K562 (cell line): Measurements from ENCODE around the gene VPS13D. TPM values are rescaled to one million over a fixed set of nuclear protein-coding genes. Genes with fewer than 3 reads are reported as not detected.

ENCODE experiments used
- ATAC-seq: fragments of 200-7000 bp; cut with Tn5 transposase; 3 replicates; pipeline ENCODE4 v1.9.1; 2020; ENCODE audit warnings: moderate library complexity
- BruUV-seq: library from RNA; stranded (reverse); fragments of 400-500 nt; replicated peaks from 2 replicates; lab custom pipeline; 2021; lab: Mats Ljungman, UMichigan
- CTCF ChIA-PET: fragments of 300-600 bp; formaldehyde crosslinking; extraction: SDS; loops from one replicate; lab custom pipeline; 2021; ENCODE audit warnings: low intra/inter-chr PET ratio; lab: Yijun Ruan, JAX
- POLR2A ChIA-PET: fragments of 300-600, 350-650 bp; sonication (Branson Sonifier 250); formaldehyde crosslinking; extraction: SDS; loops from one replicate; lab custom pipeline; 2021; ENCODE audit warnings: antibody characterized with exemption, inconsistent platforms; lab: Yijun Ruan, JAX
- DNase-seq, 4 experiments: peaks; one replicate each; pipeline versions ENCODE4 v3.0.0 to v3.0.0-alpha.2; 2011 to 2018; ENCODE audit warnings: low spot score in 3 of 4, mixed read lengths in 3 of 4; ENCODE audit errors: extremely low read depth in 1 of 4
- FAIRE-seq: peaks from 2 replicates; lab custom pipeline; 2011; peaks lifted over from hg19 to GRCh38; lab: Jason Lieb, UNC
- H2AFZ ChIP-seq: 2 replicates; pipeline ENCODE4 v1.6.0; 2011; ENCODE audit warnings: low read depth, low read length, control low read depth, inconsistent platforms
- H3K27ac ChIP-seq: fragments of 200-600 bp; 3 replicates; pipeline ENCODE4 v1.8.0; 2011; ENCODE audit warnings: low read depth, mild to moderate bottlenecking, control low read depth, inconsistent platforms, low read length, moderate library complexity, mixed read lengths; ENCODE audit errors: extremely low read depth
- H3K27me3 ChIP-seq, 2 experiments: fragments of 300-600 bp in 1 of 2; 2 replicates in 1 of 2; 3 replicates in 1 of 2; pipeline versions ENCODE4 v1.6.0 to v1.8.0; 2011; ENCODE audit warnings: inconsistent platforms in 2 of 2, low read length in 2 of 2, mild to moderate bottlenecking in 1 of 2, mixed read lengths in 1 of 2, moderate library complexity in 1 of 2; ENCODE audit not compliant: control insufficient read depth in 2 of 2, insufficient read depth in 2 of 2
- H3K36me3 ChIP-seq: fragments of 300-600 bp; 3 replicates; pipeline ENCODE4 v1.8.0; 2011; ENCODE audit warnings: mild to moderate bottlenecking, low read length, inconsistent platforms; ENCODE audit not compliant: control insufficient read depth, insufficient read depth
- H3K4me1 ChIP-seq, 2 experiments: fragments of 200-600 bp in 1 of 2; replicated peaks in 1 of 2; 2 replicates in 1 of 2; 3 replicates in 1 of 2; pipeline versions ENCODE4 v1.5.1 to v1.8.0; 2011; ENCODE audit warnings: inconsistent platforms in 2 of 2, low read length in 2 of 2, mild to moderate bottlenecking in 1 of 2, mixed read lengths in 1 of 2, moderate library complexity in 1 of 2; ENCODE audit not compliant: control insufficient read depth in 2 of 2, insufficient read depth in 2 of 2
- H3K4me2 ChIP-seq: 2 replicates; pipeline ENCODE4 v1.6.1; 2011; ENCODE audit warnings: low read length, control low read depth, inconsistent platforms, mixed read lengths; ENCODE audit not compliant: insufficient read depth
- H3K4me3 ChIP-seq: fragments of 200-600 bp; sonication (generic), shearing (Covaris generic); 2 replicates; pipeline ENCODE4 v1.5.1; 2016; ENCODE audit warnings: control low read depth, inconsistent platforms
- H3K79me2 ChIP-seq: fragments of 200-600 bp; 3 replicates; pipeline ENCODE4 v1.8.0; 2011; ENCODE audit warnings: low read length, inconsistent platforms; ENCODE audit not compliant: control insufficient read depth, insufficient read depth
- H3K9ac ChIP-seq, 2 experiments: 2 replicates each; pipeline versions ENCODE4 v1.6.0 to v1.6.1; 2011; ENCODE audit warnings: low read depth in 2 of 2, low read length in 2 of 2, control low read depth in 1 of 2, inconsistent platforms in 1 of 2, mild to moderate bottlenecking in 1 of 2, mixed read lengths in 1 of 2; ENCODE audit not compliant: insufficient read depth in 1 of 2
- H3K9me1 ChIP-seq: one replicate; pipeline ENCODE4 v1.6.0; 2011; ENCODE audit warnings: inconsistent platforms, mild to moderate bottlenecking, low read length, moderate library complexity; ENCODE audit not compliant: control insufficient read depth, insufficient read depth
- H3K9me3 ChIP-seq: replicated peaks from 2 replicates; pipeline ENCODE4 v1.5.1; 2011; ENCODE audit warnings: low read depth, low read length, inconsistent platforms; ENCODE audit not compliant: control insufficient read depth, insufficient read depth
- H4K20me1 ChIP-seq: replicated peaks from 2 replicates; pipeline ENCODE4 v1.6.1; 2011; ENCODE audit warnings: low read length, inconsistent platforms, mixed read lengths; ENCODE audit not compliant: control insufficient read depth, insufficient read depth
- NCOA6 ChIP-seq: fragments of 450-650 bp; IDR thresholded peaks from 2 replicates; pipeline ENCODE4 v1.6.1; 2017; ENCODE audit warnings: mild to moderate bottlenecking
- RAD21 ChIP-seq, 2 experiments: fragments of 250-450 bp in 1 of 2; fragments of 450-650 bp in 1 of 2; sonication (Bioruptor Pico) in 1 of 2; formaldehyde crosslinking in 1 of 2; IDR thresholded peaks in 1 of 2; conservative IDR thresholded peaks in 1 of 2; 2 replicates each; pipeline versions ENCODE4 v1.4.0 to v1.8.0; 2020 to 2022; ENCODE audit warnings: mild to moderate bottlenecking in 2 of 2, moderate library complexity in 1 of 2
- ZNF143 ChIP-seq: sonication (generic); formaldehyde crosslinking; IDR thresholded peaks from 2 replicates; pipeline ENCODE4 v1.9.0; 2022; ENCODE audit warnings: mild to moderate bottlenecking, missing genetic modification reagents
- ZNF384 ChIP-seq: IDR thresholded peaks from 2 replicates; pipeline ENCODE4 v1.6.1; 2012; ENCODE audit warnings: low read depth, low read length, improper control_type of control experiment
- WGBS: fragments of 100-300 bp; shearing (Covaris generic); methylation state at CpG from one replicate; pipeline ENCODE4 v1.1.6; 2016; ENCODE audit warnings: low coverage, mixed read lengths; ENCODE audit not compliant: insufficient coverage; ENCODE audit errors: missing lambda C conversion rate; 5-methylcytosine and 5-hydroxymethylcytosine counted together
- in situ Hi-C: fragments of 300-500 bp; cut with MboI; formaldehyde crosslinking; loops from 4 replicates; pipeline ENCODE4 v1.15.0; 2018; ENCODE audit warnings: inconsistent platforms, mixed read lengths
- intact Hi-C: fragments of 100-400 bp; cut with micrococcal nuclease; formaldehyde crosslinking; loops from 2 replicates; pipeline ENCODE4 v1.14.2; 2022
- polyA plus RNA-seq, 8 experiments: library from polyadenylated mRNA; depleted of rRNA in 4 of 8; stranded (reverse) in 5 of 8; unstranded in 3 of 8; fragments of >200 nt; fragmentation: Nextera tagmentation in 2 of 8; fragmentation: Illumina TruSeq in 1 of 8; extraction: Ambion mirVana in 2 of 8; extraction: Trizol in 1 of 8; gene quantifications; 2 replicates each; pipeline versions ENCODE4 v1.2.1 to v1.2.3, GENCODE V29; 2011 to 2014; ENCODE audit warnings: inconsistent platforms in 1 of 8, missing spikeins in 1 of 8
- total RNA-seq, 7 experiments: library from RNA; depleted of rRNA in 6 of 7; stranded (reverse); fragments of >200 nt in 6 of 7; fragmentation: Illumina TruSeq in 2 of 7; extraction: Trizol in 2 of 7; gene quantifications; 2 replicates each; pipeline versions ENCODE4 v1.2.1 to v1.2.3, GENCODE V29; 2011 to 2021; ENCODE audit warnings: low replicate concordance in 1 of 7
- TF ChIP-seq, protein P1 (sequence below), 3 experiments: IDR thresholded peaks in 2 of 3; conservative IDR thresholded peaks in 1 of 3; 2 replicates each; pipeline ENCODE4 v1.5.1; 2011 to 2012; ENCODE audit warnings: low read length in 3 of 3, mild to moderate bottlenecking in 3 of 3, control low read depth in 2 of 3, improper control_type of control experiment in 1 of 3, inconsistent platforms in 1 of 3, low read depth in 1 of 3, mixed read lengths in 1 of 3, moderate library complexity in 1 of 3; ENCODE audit not compliant: insufficient read depth in 2 of 3
- TF ChIP-seq, protein P2 (sequence below), 2 experiments: fragments of 450-650 bp; formaldehyde crosslinking in 1 of 2; IDR thresholded peaks; 2 replicates each; pipeline versions ENCODE4 v1.4.0 to v1.6.1; 2014 to 2020; ENCODE audit warnings: mild to moderate bottlenecking in 2 of 2, borderline replicate concordance in 1 of 2, low read depth in 1 of 2
- TF ChIP-seq, protein P3 (sequence below): sonication (generic); formaldehyde crosslinking; IDR thresholded peaks from 2 replicates; pipeline ENCODE4 v1.8.1; 2023; ENCODE audit warnings: mild to moderate bottlenecking, missing genetic modification reagents

VPS13D gene
- total and polyA plus RNA-seq, 9 of the 15 experiments (the other 6 are each of a cell fraction or from before 2014, with no cell fraction given) = 6.1 to 51.5 (median 38.5) TPM

DNA sequence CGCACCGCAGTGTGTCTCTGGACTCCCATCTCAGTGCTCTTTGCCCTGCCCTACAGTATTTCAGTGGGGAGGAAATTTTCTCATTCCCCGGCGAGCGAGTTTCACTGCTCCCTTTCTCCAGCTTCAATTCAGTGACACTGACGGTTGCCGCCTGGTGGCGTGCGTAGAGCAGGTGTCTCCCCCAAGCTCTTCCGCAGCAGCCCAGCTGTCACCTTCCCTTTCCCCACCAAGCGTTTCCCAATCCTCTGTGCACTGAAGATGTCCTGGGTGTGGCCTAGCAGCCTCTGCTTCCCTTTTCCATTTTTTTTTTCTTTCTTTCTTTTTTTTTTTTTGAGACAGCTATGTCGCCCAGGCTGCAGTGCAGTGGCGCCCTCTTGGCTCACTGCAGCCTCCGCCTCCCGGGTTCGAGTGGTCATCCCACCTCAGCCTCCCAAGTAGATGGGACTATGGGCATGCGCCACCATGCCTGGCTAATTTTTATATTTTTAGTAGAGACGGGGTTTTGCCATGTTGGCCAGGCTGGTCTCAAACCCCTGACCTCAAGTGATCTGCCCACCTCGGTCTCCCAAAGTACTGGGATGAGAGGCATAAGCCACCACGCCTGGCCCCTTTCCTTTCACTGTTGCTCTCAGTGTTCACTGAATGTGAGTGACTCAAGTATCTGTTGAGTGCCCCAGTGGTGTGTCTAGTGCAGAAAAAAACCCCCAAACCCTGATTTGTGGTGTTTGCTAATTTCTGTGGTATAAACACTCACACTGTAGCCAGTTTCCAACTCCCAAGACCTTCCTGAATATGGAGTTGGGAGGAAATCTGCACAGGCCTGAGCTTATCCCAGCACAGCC, 33.0 kb upstream of the VPS13D start:
- BruUV-seq = no TSS peak
- no peak overlapping the region for H3K27ac ChIP-seq
- TF ChIP-seq ZNF143 (CRISPR knock-in tag) = no peak
- TF ChIP-seq RAD21 (CRISPR knock-in tag; conservative IDR thresholded peaks at IDR 0.05 in 1 of 2, IDR thresholded peaks at IDR 0.05 in 1 of 2) = peak in 1 of 2 experiments; percentile 24; a peak in 1 of 4 replicates
- peak; percentile 93 for TF ChIP-seq ZNF384
- TF ChIP-seq NCOA6 = no peak
- TF ChIP-seq, protein P1, sequence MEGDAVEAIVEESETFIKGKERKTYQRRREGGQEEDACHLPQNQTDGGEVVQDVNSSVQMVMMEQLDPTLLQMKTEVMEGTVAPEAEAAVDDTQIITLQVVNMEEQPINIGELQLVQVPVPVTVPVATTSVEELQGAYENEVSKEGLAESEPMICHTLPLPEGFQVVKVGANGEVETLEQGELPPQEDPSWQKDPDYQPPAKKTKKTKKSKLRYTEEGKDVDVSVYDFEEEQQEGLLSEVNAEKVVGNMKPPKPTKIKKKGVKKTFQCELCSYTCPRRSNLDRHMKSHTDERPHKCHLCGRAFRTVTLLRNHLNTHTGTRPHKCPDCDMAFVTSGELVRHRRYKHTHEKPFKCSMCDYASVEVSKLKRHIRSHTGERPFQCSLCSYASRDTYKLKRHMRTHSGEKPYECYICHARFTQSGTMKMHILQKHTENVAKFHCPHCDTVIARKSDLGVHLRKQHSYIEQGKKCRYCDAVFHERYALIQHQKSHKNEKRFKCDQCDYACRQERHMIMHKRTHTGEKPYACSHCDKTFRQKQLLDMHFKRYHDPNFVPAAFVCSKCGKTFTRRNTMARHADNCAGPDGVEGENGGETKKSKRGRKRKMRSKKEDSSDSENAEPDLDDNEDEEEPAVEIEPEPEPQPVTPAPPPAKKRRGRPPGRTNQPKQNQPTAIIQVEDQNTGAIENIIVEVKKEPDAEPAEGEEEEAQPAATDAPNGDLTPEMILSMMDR (IDR thresholded peaks at IDR 0.05 in 2 of 3, conservative IDR thresholded peaks at IDR 0.05 in 1 of 3; ENCODE audit: insufficient read depth in 2 of 3, low read depth in 1 of 3, low read length in 3 of 3) = peak; percentile 24 to 36 (median 31); a peak in 5 of 6 replicates
- TF ChIP-seq, protein P2, sequence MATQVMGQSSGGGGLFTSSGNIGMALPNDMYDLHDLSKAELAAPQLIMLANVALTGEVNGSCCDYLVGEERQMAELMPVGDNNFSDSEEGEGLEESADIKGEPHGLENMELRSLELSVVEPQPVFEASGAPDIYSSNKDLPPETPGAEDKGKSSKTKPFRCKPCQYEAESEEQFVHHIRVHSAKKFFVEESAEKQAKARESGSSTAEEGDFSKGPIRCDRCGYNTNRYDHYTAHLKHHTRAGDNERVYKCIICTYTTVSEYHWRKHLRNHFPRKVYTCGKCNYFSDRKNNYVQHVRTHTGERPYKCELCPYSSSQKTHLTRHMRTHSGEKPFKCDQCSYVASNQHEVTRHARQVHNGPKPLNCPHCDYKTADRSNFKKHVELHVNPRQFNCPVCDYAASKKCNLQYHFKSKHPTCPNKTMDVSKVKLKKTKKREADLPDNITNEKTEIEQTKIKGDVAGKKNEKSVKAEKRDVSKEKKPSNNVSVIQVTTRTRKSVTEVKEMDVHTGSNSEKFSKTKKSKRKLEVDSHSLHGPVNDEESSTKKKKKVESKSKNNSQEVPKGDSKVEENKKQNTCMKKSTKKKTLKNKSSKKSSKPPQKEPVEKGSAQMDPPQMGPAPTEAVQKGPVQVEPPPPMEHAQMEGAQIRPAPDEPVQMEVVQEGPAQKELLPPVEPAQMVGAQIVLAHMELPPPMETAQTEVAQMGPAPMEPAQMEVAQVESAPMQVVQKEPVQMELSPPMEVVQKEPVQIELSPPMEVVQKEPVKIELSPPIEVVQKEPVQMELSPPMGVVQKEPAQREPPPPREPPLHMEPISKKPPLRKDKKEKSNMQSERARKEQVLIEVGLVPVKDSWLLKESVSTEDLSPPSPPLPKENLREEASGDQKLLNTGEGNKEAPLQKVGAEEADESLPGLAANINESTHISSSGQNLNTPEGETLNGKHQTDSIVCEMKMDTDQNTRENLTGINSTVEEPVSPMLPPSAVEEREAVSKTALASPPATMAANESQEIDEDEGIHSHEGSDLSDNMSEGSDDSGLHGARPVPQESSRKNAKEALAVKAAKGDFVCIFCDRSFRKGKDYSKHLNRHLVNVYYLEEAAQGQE (IDR thresholded peaks at IDR 0.05; ENCODE audit: borderline replicate concordance) = peak; percentile 12; the same call in 1 of the 2 replicates
- TF ChIP-seq, protein P2 (CRISPR knock-in tag; IDR thresholded peaks at IDR 0.05; ENCODE audit: low read depth) = no peak
- TF ChIP-seq, protein P3, sequence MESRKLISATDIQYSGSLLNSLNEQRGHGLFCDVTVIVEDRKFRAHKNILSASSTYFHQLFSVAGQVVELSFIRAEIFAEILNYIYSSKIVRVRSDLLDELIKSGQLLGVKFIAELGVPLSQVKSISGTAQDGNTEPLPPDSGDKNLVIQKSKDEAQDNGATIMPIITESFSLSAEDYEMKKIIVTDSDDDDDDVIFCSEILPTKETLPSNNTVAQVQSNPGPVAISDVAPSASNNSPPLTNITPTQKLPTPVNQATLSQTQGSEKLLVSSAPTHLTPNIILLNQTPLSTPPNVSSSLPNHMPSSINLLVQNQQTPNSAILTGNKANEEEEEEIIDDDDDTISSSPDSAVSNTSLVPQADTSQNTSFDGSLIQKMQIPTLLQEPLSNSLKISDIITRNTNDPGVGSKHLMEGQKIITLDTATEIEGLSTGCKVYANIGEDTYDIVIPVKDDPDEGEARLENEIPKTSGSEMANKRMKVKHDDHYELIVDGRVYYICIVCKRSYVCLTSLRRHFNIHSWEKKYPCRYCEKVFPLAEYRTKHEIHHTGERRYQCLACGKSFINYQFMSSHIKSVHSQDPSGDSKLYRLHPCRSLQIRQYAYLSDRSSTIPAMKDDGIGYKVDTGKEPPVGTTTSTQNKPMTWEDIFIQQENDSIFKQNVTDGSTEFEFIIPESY = peak; percentile 94
- peaks cover 8% of the 10 kb centered on the region for H3K9me1 ChIP-seq
- peaks cover 7 to 21% of the 10 kb centered on the region in 2 experiments for H3K4me1 ChIP-seq
- no peak overlapping the region for H3K4me3 ChIP-seq
- in situ Hi-C loops = no loop called here
- 90% methylated on average over 20 of the region's 20 CpGs for WGBS
- DNase-seq (no peak), FAIRE-seq (no peak), ATAC-seq (no peak)
- CTCF ChIA-PET = interaction anchor here (0.6 to 1.6 kb wide), 2 partner anchors 72 to 365 kb away, joined by 3 to 5 read pairs; no protein-coding TSS in a partner anchor
- no peaks in the 10 kb centered on the region for H3K79me2 ChIP-seq
- H3K36me3 ChIP-seq = peaks cover 74% of the 10 kb centered on the region
- H3K9me3 ChIP-seq = no peaks in the 10 kb centered on the region
- H3K27me3 ChIP-seq = no peaks in the 10 kb centered on the region
- intact Hi-C loops = no loop called here
- no peak overlapping the region for H3K9ac ChIP-seq
- H2AFZ ChIP-seq = no peak overlapping the region
- H4K20me1 ChIP-seq = 0 out of 2 replicates have a peak, but pooled peaks cover 2% of the 10 kb centered on the region
- no peak overlapping the region for H3K4me2 ChIP-seq
- POLR2A ChIA-PET = no interaction called here
